ENCODE measurements around the gene CLCN6.

DNA sequence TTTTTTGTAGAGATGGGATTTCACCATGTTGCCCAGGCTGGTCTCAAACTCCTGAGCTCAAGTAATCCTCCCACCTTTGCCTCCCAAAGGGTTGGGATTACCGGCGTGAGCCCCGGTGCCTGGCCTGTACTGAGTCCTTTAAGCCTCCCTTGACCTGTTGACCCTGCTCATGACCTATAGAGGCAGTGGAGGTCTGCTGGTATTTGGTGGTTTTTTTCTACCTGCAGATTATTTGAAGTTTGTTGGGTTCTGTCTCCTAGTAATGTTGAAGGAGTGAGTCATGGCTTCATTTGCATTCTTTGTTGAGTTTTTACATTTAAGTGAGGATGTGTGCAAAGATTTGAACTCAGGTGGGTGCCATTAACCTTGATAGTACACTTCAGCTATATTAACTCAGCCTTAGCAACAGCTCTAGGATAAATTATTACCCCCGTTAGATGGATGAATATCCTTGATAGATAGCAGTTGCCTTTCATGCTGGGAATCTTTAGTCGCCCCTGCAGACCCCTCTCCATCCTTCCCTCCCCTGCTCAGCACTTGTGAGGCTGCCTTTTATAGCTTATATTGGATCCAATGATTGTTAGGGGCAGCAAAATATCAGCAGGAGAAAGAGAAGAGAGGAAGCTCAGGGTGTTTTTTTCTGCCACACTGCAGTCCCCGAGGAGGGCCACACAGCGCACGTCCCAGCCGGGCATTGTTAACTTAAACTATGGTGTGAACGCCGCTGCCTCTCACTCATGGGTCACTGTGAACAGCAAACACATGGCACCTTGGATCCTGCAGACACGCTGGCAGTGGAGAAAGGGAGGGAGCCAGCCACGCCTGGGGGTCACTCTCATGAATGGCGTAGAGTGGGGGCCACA, 67.6 kb downstream of the CLCN6 start:
- no peak for TF ChIP-seq EZH2 (IDR thresholded peaks at IDR 0.05; ENCODE audit: low read length)
- TF ChIP-seq, protein P1, sequence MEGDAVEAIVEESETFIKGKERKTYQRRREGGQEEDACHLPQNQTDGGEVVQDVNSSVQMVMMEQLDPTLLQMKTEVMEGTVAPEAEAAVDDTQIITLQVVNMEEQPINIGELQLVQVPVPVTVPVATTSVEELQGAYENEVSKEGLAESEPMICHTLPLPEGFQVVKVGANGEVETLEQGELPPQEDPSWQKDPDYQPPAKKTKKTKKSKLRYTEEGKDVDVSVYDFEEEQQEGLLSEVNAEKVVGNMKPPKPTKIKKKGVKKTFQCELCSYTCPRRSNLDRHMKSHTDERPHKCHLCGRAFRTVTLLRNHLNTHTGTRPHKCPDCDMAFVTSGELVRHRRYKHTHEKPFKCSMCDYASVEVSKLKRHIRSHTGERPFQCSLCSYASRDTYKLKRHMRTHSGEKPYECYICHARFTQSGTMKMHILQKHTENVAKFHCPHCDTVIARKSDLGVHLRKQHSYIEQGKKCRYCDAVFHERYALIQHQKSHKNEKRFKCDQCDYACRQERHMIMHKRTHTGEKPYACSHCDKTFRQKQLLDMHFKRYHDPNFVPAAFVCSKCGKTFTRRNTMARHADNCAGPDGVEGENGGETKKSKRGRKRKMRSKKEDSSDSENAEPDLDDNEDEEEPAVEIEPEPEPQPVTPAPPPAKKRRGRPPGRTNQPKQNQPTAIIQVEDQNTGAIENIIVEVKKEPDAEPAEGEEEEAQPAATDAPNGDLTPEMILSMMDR (optimal IDR thresholded peaks at IDR 0.05 in 1 of 3, IDR thresholded peaks at IDR 0.05 in 1 of 3, conservative IDR thresholded peaks at IDR 0.05 in 1 of 3; ENCODE audit: extremely low read depth in 1 of 3, insufficient read depth in 2 of 3, low read length in 3 of 3), result no peak

All from keratinocyte (primary cell).